GM10266 (cell line): ENCODE data around the gene LTA4H.
A peak's percentile ranks its signal among the peaks of the same experiment; 100 is the strongest.

ENCODE experiments used
- DNase-seq: peaks from one replicate; pipeline ENCODE4 v3.0.0; 2012; ENCODE audit errors: extremely low spot score
- CTCF ChIP-seq: IDR thresholded peaks from 2 replicates; pipeline ENCODE4 v1.5.1; 2012; ENCODE audit warnings: mild to moderate bottlenecking, low read depth; ENCODE audit not compliant: control insufficient read depth, insufficient read depth; ENCODE audit errors: missing control alignments

Gene LTA4H

GRCh38 chr12:96040305-96041133, 5.1 kb upstream of the LTA4H start:
- TF ChIP-seq CTCF, result no peak
- no peak for DNase-seq

GRCh38 chr12:96039516-96039915, 4.1 kb upstream of the LTA4H start:
- no peak for TF ChIP-seq CTCF
- no peak for DNase-seq

- TF ChIP-seq CTCF, result no peak
- no peak for DNase-seq
Observed at GRCh38 chr12:96036765-96037455, 1.5 kb upstream of the LTA4H start.

- no peak for TF ChIP-seq CTCF
- peak; percentile 14 for DNase-seq
Observed at GRCh38 chr12:96034621-96035282, 635 bp downstream of the LTA4H start.

- DNase-seq, result no peak
- TF ChIP-seq CTCF, result no peak
Observed at GRCh38 chr12:96033549-96034389, 1.6 kb downstream of the LTA4H start.

GRCh38 chr12:96029826-96030225, 5.6 kb downstream of the LTA4H start:
- TF ChIP-seq CTCF, result no peak
- no peak for DNase-seq
